ENCODE data around the gene NFIB. TPM values are rescaled to one million over a fixed set of nuclear protein-coding genes. Genes with fewer than 3 reads are reported as not detected.

NFIB gene
- total RNA-seq, 1 experiment from 2014 or later: 35.1 TPM

DNA sequence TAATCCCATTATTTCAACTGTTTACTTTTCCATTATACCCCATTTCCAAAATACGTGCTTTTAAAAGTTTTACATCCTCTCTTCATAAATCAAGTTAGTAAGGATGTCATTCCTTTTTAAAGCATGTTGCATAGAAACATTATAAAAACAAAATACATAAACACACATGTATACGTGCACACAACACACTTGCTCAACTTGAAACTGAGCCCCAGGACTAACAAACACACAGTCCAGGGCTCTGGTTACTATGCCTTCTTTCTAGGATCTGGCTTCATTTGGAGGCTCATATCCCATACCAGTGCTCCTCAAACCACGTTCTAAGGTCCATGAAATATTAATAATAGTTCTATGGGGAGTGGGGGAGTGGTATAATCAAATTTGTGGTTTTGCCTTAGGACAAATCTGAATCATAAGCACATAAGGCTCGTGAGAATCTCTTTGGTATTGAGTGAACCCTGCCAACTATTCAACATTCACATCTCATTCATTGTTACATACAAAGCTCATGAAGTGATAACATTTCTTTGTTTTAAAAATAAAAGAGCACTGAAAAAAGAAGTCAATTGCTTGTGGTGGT is 55.2 kb downstream of the NFIB start:
- Histone ChIP-seq H3K79me2 (ENCODE audit: low read depth) (peaks cover 24% of the 10 kb centered on the region), H3K27ac (0 out of 2 replicates have a peak overlapping the region, but pooled peaks have one; percentile 9), H3K9me3 (ENCODE audit: insufficient read depth, low read depth) (no peaks in the 10 kb centered on the region), H3K9me2 (ENCODE audit: insufficient read depth) (no peaks in the 10 kb centered on the region), H4K20me1 (ENCODE audit: insufficient read depth) (no peaks in the 10 kb centered on the region), H3F3A (ENCODE audit: insufficient read depth, low read depth) (no peaks in the 10 kb centered on the region; the same call in 1 of the 2 replicates), H2AFZ (no peak overlapping the region), H3K4me2 (no peak overlapping the region), H3K4me3 (no peak overlapping the region), H3K4me1 (replicated peaks; ENCODE audit: insufficient read depth) (peaks cover 25% of the 10 kb centered on the region), H3K36me3 (ENCODE audit: low read depth) (no peaks in the 10 kb centered on the region), H3K27me3 (ENCODE audit: insufficient read depth, low read depth) (no peaks in the 10 kb centered on the region)
- BruUV-seq (replicated peaks): no TSS peak
- ChIA-PET CTCF (interaction anchor here (1.2 kb wide), 1 partner anchor 95 kb away, joined by 18 read pairs; no protein-coding TSS in a partner anchor), POLR2A (ENCODE audit: unreplicated experiment) (interaction anchor here (0.6 to 0.7 kb wide), 2 partner anchors 74 to 209 kb away, joined by 4 to 9 read pairs; no protein-coding TSS in a partner anchor)
- intact Hi-C loops (cut with micrococcal nuclease; ENCODE audit: unreplicated experiment): no loop called here
- DNase-seq: peak in 1 of 2 experiments; percentile 61
- TF ChIP-seq, protein P1, sequence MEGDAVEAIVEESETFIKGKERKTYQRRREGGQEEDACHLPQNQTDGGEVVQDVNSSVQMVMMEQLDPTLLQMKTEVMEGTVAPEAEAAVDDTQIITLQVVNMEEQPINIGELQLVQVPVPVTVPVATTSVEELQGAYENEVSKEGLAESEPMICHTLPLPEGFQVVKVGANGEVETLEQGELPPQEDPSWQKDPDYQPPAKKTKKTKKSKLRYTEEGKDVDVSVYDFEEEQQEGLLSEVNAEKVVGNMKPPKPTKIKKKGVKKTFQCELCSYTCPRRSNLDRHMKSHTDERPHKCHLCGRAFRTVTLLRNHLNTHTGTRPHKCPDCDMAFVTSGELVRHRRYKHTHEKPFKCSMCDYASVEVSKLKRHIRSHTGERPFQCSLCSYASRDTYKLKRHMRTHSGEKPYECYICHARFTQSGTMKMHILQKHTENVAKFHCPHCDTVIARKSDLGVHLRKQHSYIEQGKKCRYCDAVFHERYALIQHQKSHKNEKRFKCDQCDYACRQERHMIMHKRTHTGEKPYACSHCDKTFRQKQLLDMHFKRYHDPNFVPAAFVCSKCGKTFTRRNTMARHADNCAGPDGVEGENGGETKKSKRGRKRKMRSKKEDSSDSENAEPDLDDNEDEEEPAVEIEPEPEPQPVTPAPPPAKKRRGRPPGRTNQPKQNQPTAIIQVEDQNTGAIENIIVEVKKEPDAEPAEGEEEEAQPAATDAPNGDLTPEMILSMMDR (conservative IDR thresholded peaks at IDR 0.05): no peak
- no peak for TF ChIP-seq EZH2 (IDR thresholded peaks at IDR 0.05; ENCODE audit: low read depth)

DNA sequence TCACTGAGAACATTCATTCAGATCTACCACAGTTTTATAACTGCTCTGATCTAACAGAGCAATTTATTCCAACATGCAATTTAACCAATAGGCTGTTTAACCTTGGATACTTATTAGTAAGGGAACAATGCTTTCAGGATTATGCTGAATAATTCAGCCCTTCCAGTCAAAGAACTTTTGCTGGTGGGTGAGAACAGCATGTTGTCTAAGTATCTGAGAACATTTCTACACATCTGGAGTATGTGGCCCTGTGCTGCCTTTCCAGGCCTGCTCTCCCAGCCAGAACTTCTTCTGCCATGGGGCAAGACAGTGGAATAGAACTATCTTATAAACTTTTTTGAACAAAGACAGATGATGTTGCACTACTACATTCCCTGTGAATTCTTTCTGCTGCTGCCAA is 55.8 kb downstream of the NFIB start:
- Histone ChIP-seq H3K27me3 (ENCODE audit: insufficient read depth, low read depth) (no peaks in the 10 kb centered on the region), H3F3A (ENCODE audit: insufficient read depth, low read depth) (no peaks in the 10 kb centered on the region; the same call in 1 of the 2 replicates), H4K20me1 (ENCODE audit: insufficient read depth) (no peaks in the 10 kb centered on the region), H3K36me3 (ENCODE audit: low read depth) (no peaks in the 10 kb centered on the region), H3K9me3 (ENCODE audit: insufficient read depth, low read depth) (no peaks in the 10 kb centered on the region), H3K4me3 (no peak overlapping the region), H3K4me2 (no peak overlapping the region), H3K9me2 (ENCODE audit: insufficient read depth) (no peaks in the 10 kb centered on the region), H3K79me2 (ENCODE audit: low read depth) (peaks cover 28% of the 10 kb centered on the region), H3K4me1 (replicated peaks; ENCODE audit: insufficient read depth) (peaks cover 31% of the 10 kb centered on the region), H2AFZ (no peak overlapping the region), H3K27ac (no peak overlapping the region)
- TF ChIP-seq, protein P1 (conservative IDR thresholded peaks at IDR 0.05): no peak
- TF ChIP-seq EZH2 (IDR thresholded peaks at IDR 0.05; ENCODE audit: low read depth): no peak
- ChIA-PET POLR2A (ENCODE audit: unreplicated experiment) (no interaction called here), CTCF (no interaction called here)
- intact Hi-C loops (cut with micrococcal nuclease; ENCODE audit: unreplicated experiment): no loop called here
- DNase-seq: no peak
- no TSS peak for BruUV-seq (replicated peaks)

DNA sequence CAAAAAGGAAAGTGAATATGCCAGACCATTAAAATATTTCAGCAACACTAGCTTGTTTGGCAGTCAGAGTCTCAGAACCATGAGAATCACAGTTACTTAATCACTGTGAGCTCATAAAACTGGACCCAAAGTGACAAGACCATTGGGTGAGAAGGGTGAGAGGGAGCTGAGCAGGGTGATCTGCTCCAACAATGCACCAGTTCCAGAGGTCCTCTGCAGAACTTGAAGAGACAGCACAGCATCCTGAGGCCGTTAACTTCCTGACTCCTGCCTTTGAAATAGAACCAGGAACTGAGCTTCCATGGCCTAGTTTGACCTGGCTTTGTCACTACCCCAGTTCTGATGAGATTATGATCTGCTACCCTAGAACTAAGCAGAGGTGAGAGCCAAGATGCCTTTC is 57.4 kb downstream of the NFIB start:
- H3F3A ChIP-seq (ENCODE audit: insufficient read depth, low read depth): peaks cover 8% of the 10 kb centered on the region; the same call in 1 of the 2 replicates
- no peak for DNase-seq
- ChIA-PET POLR2A (ENCODE audit: unreplicated experiment) (no interaction called here), CTCF (no interaction called here)
- H3K9me3 ChIP-seq (ENCODE audit: insufficient read depth, low read depth): no peaks in the 10 kb centered on the region
- 0 out of 2 replicates have a peak overlapping the region, but pooled peaks have one; percentile 6 for H3K4me2 ChIP-seq
- no peaks in the 10 kb centered on the region for H3K36me3 ChIP-seq (ENCODE audit: low read depth)
- BruUV-seq (replicated peaks): no TSS peak
- intact Hi-C loops (cut with micrococcal nuclease; ENCODE audit: unreplicated experiment): no loop called here
- H4K20me1 ChIP-seq (ENCODE audit: insufficient read depth): no peaks in the 10 kb centered on the region
- H2AFZ ChIP-seq: no peak overlapping the region
- no peak overlapping the region for H3K27ac ChIP-seq
- no peaks in the 10 kb centered on the region for H3K9me2 ChIP-seq (ENCODE audit: insufficient read depth)
- TF ChIP-seq, protein P1 (conservative IDR thresholded peaks at IDR 0.05): no peak
- no peak for TF ChIP-seq EZH2 (IDR thresholded peaks at IDR 0.05; ENCODE audit: low read depth)
- H3K27me3 ChIP-seq (ENCODE audit: insufficient read depth, low read depth): no peaks in the 10 kb centered on the region
- H3K4me1 ChIP-seq (replicated peaks; ENCODE audit: insufficient read depth): peaks cover 46% of the 10 kb centered on the region
- peaks cover 35% of the 10 kb centered on the region for H3K79me2 ChIP-seq (ENCODE audit: low read depth)
- no peak overlapping the region for H3K4me3 ChIP-seq

Measured in PC-9 (cell line).